Measurements from ENCODE around the gene RGS6.

- no peak for TF ChIP-seq EZH2 (IDR thresholded peaks at IDR 0.05; ENCODE audit: insufficient read depth, low read length)
- TF ChIP-seq, protein P1, sequence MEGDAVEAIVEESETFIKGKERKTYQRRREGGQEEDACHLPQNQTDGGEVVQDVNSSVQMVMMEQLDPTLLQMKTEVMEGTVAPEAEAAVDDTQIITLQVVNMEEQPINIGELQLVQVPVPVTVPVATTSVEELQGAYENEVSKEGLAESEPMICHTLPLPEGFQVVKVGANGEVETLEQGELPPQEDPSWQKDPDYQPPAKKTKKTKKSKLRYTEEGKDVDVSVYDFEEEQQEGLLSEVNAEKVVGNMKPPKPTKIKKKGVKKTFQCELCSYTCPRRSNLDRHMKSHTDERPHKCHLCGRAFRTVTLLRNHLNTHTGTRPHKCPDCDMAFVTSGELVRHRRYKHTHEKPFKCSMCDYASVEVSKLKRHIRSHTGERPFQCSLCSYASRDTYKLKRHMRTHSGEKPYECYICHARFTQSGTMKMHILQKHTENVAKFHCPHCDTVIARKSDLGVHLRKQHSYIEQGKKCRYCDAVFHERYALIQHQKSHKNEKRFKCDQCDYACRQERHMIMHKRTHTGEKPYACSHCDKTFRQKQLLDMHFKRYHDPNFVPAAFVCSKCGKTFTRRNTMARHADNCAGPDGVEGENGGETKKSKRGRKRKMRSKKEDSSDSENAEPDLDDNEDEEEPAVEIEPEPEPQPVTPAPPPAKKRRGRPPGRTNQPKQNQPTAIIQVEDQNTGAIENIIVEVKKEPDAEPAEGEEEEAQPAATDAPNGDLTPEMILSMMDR (IDR thresholded peaks at IDR 0.05; ENCODE audit: insufficient read depth, low read depth, low read length), result no peak
Observed at GRCh38 chr14:72545411-72546311, 613.4 kb downstream of the RGS6 start.

Data from astrocyte (in vitro differentiated cells and primary cell).